GM06990 (cell line): Measurements from ENCODE around the gene THBS2.
"Not testable (repeated sequence)": the region's sequence is repeated elsewhere in the genome, so short reads cannot be mapped to it uniquely, and the experiment has no call there.

Experiments used
- DNase-seq: peaks from one replicate; pipeline ENCODE4 v3.0.0-alpha.2; 2011; ENCODE audit not compliant: insufficient read length; ENCODE audit errors: extremely low read depth
- H3K27me3 ChIP-seq: replicated peaks from 2 replicates; pipeline ENCODE4 v1.6.0; 2011; ENCODE audit warnings: low read length; ENCODE audit not compliant: control insufficient read depth, insufficient read depth
- H3K36me3 ChIP-seq: 2 replicates; pipeline ENCODE4 v1.5.1; 2011; ENCODE audit warnings: low read length; ENCODE audit not compliant: control insufficient read depth, insufficient read depth
- H3K4me3 ChIP-seq: replicated peaks from 2 replicates; pipeline ENCODE4 v1.5.1; 2011; ENCODE audit warnings: low read depth, mild to moderate bottlenecking, control low read depth, low read length
- TF ChIP-seq, protein P1 (sequence below): IDR thresholded peaks from 2 replicates; pipeline ENCODE4 v1.5.1; 2011; ENCODE audit warnings: low read length, control low read depth, mild to moderate bottlenecking, inconsistent platforms; ENCODE audit not compliant: insufficient read depth, poor library complexity, severe bottlenecking

Gene THBS2

DNA sequence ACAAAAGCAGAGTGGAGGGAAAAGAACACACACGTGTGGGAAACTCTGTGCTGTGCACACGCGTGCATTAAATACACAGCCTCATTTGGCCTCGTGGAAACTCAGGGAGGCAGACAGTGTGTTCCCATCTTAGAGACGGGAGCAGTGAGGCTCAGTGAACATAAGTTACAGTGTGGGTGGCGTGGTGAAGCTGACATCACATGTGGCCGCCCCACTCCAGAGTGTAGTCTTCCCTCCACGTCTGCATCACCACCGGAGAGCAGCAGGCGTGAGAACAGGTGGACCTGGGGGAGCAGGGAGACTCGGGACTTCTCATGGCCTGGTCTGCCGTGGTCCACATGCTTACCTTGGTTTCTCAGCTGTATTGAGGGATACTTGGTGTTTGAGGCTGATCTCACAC, 51.7 kb downstream of the THBS2 start:
- no peaks in the 10 kb centered on the region for H3K27me3 ChIP-seq
- TF ChIP-seq, protein P1, sequence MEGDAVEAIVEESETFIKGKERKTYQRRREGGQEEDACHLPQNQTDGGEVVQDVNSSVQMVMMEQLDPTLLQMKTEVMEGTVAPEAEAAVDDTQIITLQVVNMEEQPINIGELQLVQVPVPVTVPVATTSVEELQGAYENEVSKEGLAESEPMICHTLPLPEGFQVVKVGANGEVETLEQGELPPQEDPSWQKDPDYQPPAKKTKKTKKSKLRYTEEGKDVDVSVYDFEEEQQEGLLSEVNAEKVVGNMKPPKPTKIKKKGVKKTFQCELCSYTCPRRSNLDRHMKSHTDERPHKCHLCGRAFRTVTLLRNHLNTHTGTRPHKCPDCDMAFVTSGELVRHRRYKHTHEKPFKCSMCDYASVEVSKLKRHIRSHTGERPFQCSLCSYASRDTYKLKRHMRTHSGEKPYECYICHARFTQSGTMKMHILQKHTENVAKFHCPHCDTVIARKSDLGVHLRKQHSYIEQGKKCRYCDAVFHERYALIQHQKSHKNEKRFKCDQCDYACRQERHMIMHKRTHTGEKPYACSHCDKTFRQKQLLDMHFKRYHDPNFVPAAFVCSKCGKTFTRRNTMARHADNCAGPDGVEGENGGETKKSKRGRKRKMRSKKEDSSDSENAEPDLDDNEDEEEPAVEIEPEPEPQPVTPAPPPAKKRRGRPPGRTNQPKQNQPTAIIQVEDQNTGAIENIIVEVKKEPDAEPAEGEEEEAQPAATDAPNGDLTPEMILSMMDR, result no peak
- no peak for DNase-seq
- no peaks in the 10 kb centered on the region for H3K36me3 ChIP-seq
- H3K4me3 ChIP-seq, result no peak overlapping the region

GRCh38 chr6:169200893-169201514, 52.6 kb downstream of the THBS2 start:
- Histone ChIP-seq H3K27me3 (no peaks in the 10 kb centered on the region), H3K4me3 (no peak overlapping the region), H3K36me3 (no peaks in the 10 kb centered on the region)
- TF ChIP-seq, protein P1, result no peak
- DNase-seq, result no peak

- DNase-seq, result no peak
- H3K27me3 ChIP-seq, result no peaks in the 10 kb centered on the region
- TF ChIP-seq, protein P1, result no peak
- no peak overlapping the region for H3K4me3 ChIP-seq
- H3K36me3 ChIP-seq, result no peaks in the 10 kb centered on the region
These were observed 53.9 kb downstream of the THBS2 start for GRCh38 chr6:169199625-169200335.

- TF ChIP-seq, protein P1, result no peak
- Histone ChIP-seq H3K27me3 (no peaks in the 10 kb centered on the region), H3K4me3 (no peak overlapping the region), H3K36me3 (no peaks in the 10 kb centered on the region)
- no peak for DNase-seq
These were observed 54.8 kb downstream of the THBS2 start for GRCh38 chr6:169198885-169199284.

DNA sequence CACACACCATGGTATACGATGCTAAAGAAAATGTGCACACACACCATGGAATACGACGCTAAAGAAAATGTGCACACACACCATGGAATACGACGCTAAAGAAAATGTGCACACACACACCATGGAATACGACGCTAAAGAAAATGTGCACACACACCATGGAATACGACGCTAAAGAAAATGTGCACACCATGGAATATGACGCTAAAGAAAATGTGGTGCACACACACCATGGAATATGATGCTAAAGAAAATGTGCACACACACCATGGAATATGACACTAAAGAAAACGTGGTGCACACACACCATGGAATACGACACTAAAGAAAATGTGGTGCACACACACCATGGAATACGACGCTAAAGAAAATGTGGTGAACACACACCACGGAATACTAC, 55.7 kb downstream of the THBS2 start:
- DNase-seq, H3K27me3 ChIP-seq, H3K36me3 ChIP-seq, H3K4me3 ChIP-seq: not testable (repeated sequence)

- H3K27me3 ChIP-seq, H3K4me3 ChIP-seq, H3K36me3 ChIP-seq, DNase-seq: not testable (repeated sequence)
These were observed 57.4 kb downstream of the THBS2 start for GRCh38 chr6:169196279-169196678.
